GM12878 (cell line): ENCODE measurements around the gene UBE2I. TPM values are rescaled to one million over a fixed set of nuclear protein-coding genes. Genes with fewer than 3 reads are reported as not detected.

ENCODE experiments used
- ATAC-seq: fragments of 200-7000 bp; cut with Tn5 transposase; 3 replicates; pipeline ENCODE4 v1.9.1; 2020; ENCODE audit warnings: mild to moderate bottlenecking, moderate library complexity
- BruUV-seq: library from RNA; stranded (reverse); fragments of 400-500 nt; replicated peaks from 2 replicates; lab custom pipeline; 2021; lab: Mats Ljungman, UMichigan
- CTCF ChIA-PET: fragments of 300-600 bp; sonication (Branson Sonifier 250); formaldehyde crosslinking; extraction: SDS; loops from one replicate; lab custom pipeline; 2021; ENCODE audit warnings: inconsistent platforms; lab: Yijun Ruan, JAX
- POLR2A ChIA-PET: fragments of 350-600 bp; formaldehyde crosslinking; extraction: SDS; loops from one replicate; lab custom pipeline; 2021; ENCODE audit warnings: inconsistent platforms; lab: Charles Lee
- RAD21 ChIA-PET: fragments of 300-600 bp; sonication (Branson Sonifier 250); formaldehyde crosslinking; loops from one replicate; lab custom pipeline; 2023; ENCODE audit warnings: antibody characterized with exemption; ENCODE audit not compliant: unreplicated experiment; lab: Charles Lee
- SMC1A ChIA-PET: fragments of 300-600 bp; sonication (Branson Sonifier 250); formaldehyde crosslinking; loops from one replicate; lab custom pipeline; 2023; ENCODE audit not compliant: unreplicated experiment, uncharacterized antibody; lab: Charles Lee
- DNase-seq: peaks from one replicate; pipeline ENCODE4 v3.0.0-alpha.2; 2011; ENCODE audit warnings: low read depth, low spot score
- FAIRE-seq: peaks from 3 replicates; lab custom pipeline; 2011; peaks lifted over from hg19 to GRCh38; lab: Jason Lieb, UNC
- H2AFZ ChIP-seq: 2 replicates; pipeline ENCODE4 v1.6.0; 2011; ENCODE audit warnings: low read depth, low read length, control low read depth; ENCODE audit not compliant: control insufficient read depth
- H3K27ac ChIP-seq: 2 replicates; pipeline ENCODE4 v1.5.1; 2011; ENCODE audit warnings: control low read depth; ENCODE audit not compliant: control insufficient read depth, insufficient read depth
- H3K27me3 ChIP-seq, 2 experiments: replicated peaks in 1 of 2; 2 replicates each; pipeline versions ENCODE4 v1.6.0 to v1.6.1; 2011; ENCODE audit warnings: low read length in 1 of 2; ENCODE audit not compliant: control insufficient read depth in 2 of 2, insufficient read depth in 2 of 2
- H3K36me3 ChIP-seq, 2 experiments: 2 replicates each; pipeline ENCODE4 v1.5.1; 2011; ENCODE audit warnings: low read length in 1 of 2; ENCODE audit not compliant: control insufficient read depth in 2 of 2, insufficient read depth in 2 of 2
- H3K4me1 ChIP-seq: 2 replicates; pipeline ENCODE4 v1.6.1; 2011; ENCODE audit warnings: mild to moderate bottlenecking, low read length, moderate library complexity, mixed read lengths; ENCODE audit not compliant: control insufficient read depth, insufficient read depth
- H3K4me2 ChIP-seq: 2 replicates; pipeline ENCODE4 v1.6.0; 2011; ENCODE audit warnings: control low read depth; ENCODE audit not compliant: control insufficient read depth, insufficient read depth
- H3K4me3 ChIP-seq: fragments of 200-600 bp; sonication (generic); 2 replicates; pipeline ENCODE4 v1.5.1; 2016
- H3K79me2 ChIP-seq: 2 replicates; pipeline ENCODE4 v1.6.0; 2011; ENCODE audit warnings: low read length; ENCODE audit not compliant: control insufficient read depth, insufficient read depth
- H3K9ac ChIP-seq: 2 replicates; pipeline ENCODE4 v1.8.0; 2011; ENCODE audit warnings: low read length, control low read depth, mixed read lengths; ENCODE audit not compliant: control insufficient read depth, insufficient read depth
- H3K9me3 ChIP-seq: replicated peaks from 3 replicates; pipeline ENCODE4 v1.5.1; 2011; ENCODE audit warnings: mild to moderate bottlenecking, low read length; ENCODE audit not compliant: control insufficient read depth, insufficient read depth
- H4K20me1 ChIP-seq: 2 replicates; pipeline ENCODE4 v1.6.0; 2011; ENCODE audit not compliant: control insufficient read depth, insufficient read depth
- IKZF2 ChIP-seq, 2 experiments: fragments of 450-650 bp; IDR thresholded peaks; 2 replicates each; pipeline ENCODE4 v1.6.1; 2017; ENCODE audit warnings: mild to moderate bottlenecking in 2 of 2, moderate library complexity in 2 of 2
- ZBTB40 ChIP-seq: fragments of 450-650 bp; IDR thresholded peaks from 2 replicates; pipeline ENCODE4 v1.6.1; 2016; ENCODE audit warnings: mild to moderate bottlenecking, moderate library complexity, borderline replicate concordance
- WGBS: methylation state at CpG from one replicate; pipeline ENCODE4 v1.1.6; 2016; ENCODE audit warnings: low lambda C conversion rate; ENCODE audit not compliant: insufficient replicate concordance, insufficient coverage; ENCODE audit errors: missing lambda C conversion rate; 5-methylcytosine and 5-hydroxymethylcytosine counted together
- in situ Hi-C: fragments of 300-500 bp; cut with MboI; formaldehyde crosslinking; loops from 9 replicates; pipeline ENCODE4 v1.14.3; 2018; ENCODE audit warnings: mixed read lengths
- intact Hi-C: fragments of 100-400 bp; cut with micrococcal nuclease; formaldehyde crosslinking; loops from one replicate; pipeline ENCODE4 v1.14.2; 2022; ENCODE audit not compliant: unreplicated experiment
- polyA plus RNA-seq, 11 experiments: library from polyadenylated mRNA; depleted of rRNA in 4 of 11; unstranded in 6 of 11; stranded (reverse) in 5 of 11; fragments of >200 nt; fragmentation: Nextera tagmentation in 4 of 11; fragmentation: Illumina TruSeq in 1 of 11; extraction: Ambion mirVana in 4 of 11; extraction: Trizol in 1 of 11; gene quantifications; 1 replicate in 1 of 11; 2 replicates in 10 of 11; pipeline versions ENCODE4 v1.2.1 to v1.2.3, GENCODE V29; 2011 to 2016; ENCODE audit warnings: inconsistent platforms in 2 of 11, missing spikeins in 2 of 11, low read depth in 1 of 11
- total RNA-seq, 4 experiments: library from RNA; depleted of rRNA in 3 of 4; stranded (reverse); fragments of >200 nt in 3 of 4; fragmentation: Illumina TruSeq in 1 of 4; extraction: Trizol in 1 of 4; gene quantifications; 2 replicates each; pipeline versions ENCODE4 v1.2.1 to v1.2.3, GENCODE V29; 2013 to 2021

The UBE2I gene
- total and polyA plus RNA-seq, 10 of the 15 experiments (the other 5 are each of a cell fraction or from before 2014, with no cell fraction given), result 47.5 to 243 (median 194) TPM

GRCh38 chr16:1277151-1277598 is 32.3 kb upstream of the UBE2I start:
- Histone ChIP-seq H3K9me3 (no peaks in the 10 kb centered on the region), H3K36me3 (no peaks in the 10 kb centered on the region), H3K27ac (no peak overlapping the region), H3K9ac (no peak overlapping the region), H2AFZ (no peak overlapping the region), H3K27me3 (no peaks in the 10 kb centered on the region; a peak in 1 of 4 replicates), H4K20me1 (no peaks in the 10 kb centered on the region), H3K4me2 (no peak overlapping the region), H3K4me3 (no peak overlapping the region), H3K79me2 (no peaks in the 10 kb centered on the region), H3K4me1 (no peaks in the 10 kb centered on the region)
- FAIRE-seq (no peak), ATAC-seq (no peak), DNase-seq (no peak)
- ChIA-PET CTCF (no interaction called here), POLR2A (no interaction called here), SMC1A (no interaction called here), RAD21 (no interaction called here)
- intact Hi-C loops (no loop called here), in situ Hi-C loops (no loop called here)
- TF ChIP-seq ZBTB40 (no peak), IKZF2 (IDR thresholded peaks at IDR 0.05) (no peak)
- no TSS peak for BruUV-seq
- 52% methylated on average over 17 of the region's 19 CpGs for WGBS
